GM19467 (cell line): ENCODE data around the gene WDR47.
"Not testable (repeated sequence)": the region's sequence is repeated elsewhere in the genome, so short reads cannot be mapped to it uniquely, and the experiment has no call there.

ENCODE experiments used
- ATAC-seq: cut with Tn5 transposase; IDR thresholded peaks from one replicate; pipeline ENCODE4 v1.9.1; 2021; ENCODE audit warnings: mild to moderate bottlenecking, moderate library complexity; ENCODE audit not compliant: unreplicated experiment

The WDR47 gene

GRCh38 chr1:109056064-109056463, 14.2 kb upstream of the WDR47 start:
- ATAC-seq: no peak

GRCh38 chr1:109052145-109052544, 10.2 kb upstream of the WDR47 start:
- not testable (repeated sequence) for ATAC-seq

- no peak for ATAC-seq
Observed at GRCh38 chr1:109050228-109050995, 8.5 kb upstream of the WDR47 start.

- ATAC-seq: no peak
Observed at GRCh38 chr1:109048335-109048734, 6.4 kb upstream of the WDR47 start.

GRCh38 chr1:109047339-109047738, 5.4 kb upstream of the WDR47 start:
- ATAC-seq: no peak

- no peak for ATAC-seq
Observed at GRCh38 chr1:109046671-109047070, 4.8 kb upstream of the WDR47 start.

GRCh38 chr1:109045595-109045994, 3.7 kb upstream of the WDR47 start:
- no peak for ATAC-seq

GRCh38 chr1:109040989-109041620, 797 bp downstream of the WDR47 start:
- ATAC-seq: peak; percentile 20

- ATAC-seq: no peak
Observed at GRCh38 chr1:109040627-109040988, 1.3 kb downstream of the WDR47 start.

GRCh38 chr1:109034382-109034781, 7.5 kb downstream of the WDR47 start:
- ATAC-seq: no peak

- not testable (repeated sequence) for ATAC-seq
Observed at GRCh38 chr1:109029493-109029892, 12.4 kb downstream of the WDR47 start.

- ATAC-seq: no peak
Observed at GRCh38 chr1:109027841-109028240, 14.1 kb downstream of the WDR47 start.

GRCh38 chr1:109025694-109026093, 16.2 kb downstream of the WDR47 start:
- ATAC-seq: no peak

GRCh38 chr1:109024646-109025045, 17.3 kb downstream of the WDR47 start:
- ATAC-seq: no peak

- no peak for ATAC-seq
Observed at GRCh38 chr1:109020693-109021257, 21.1 kb downstream of the WDR47 start.

- not testable (repeated sequence) for ATAC-seq
Observed at GRCh38 chr1:109017719-109018118, 24.2 kb downstream of the WDR47 start.

- no peak for ATAC-seq
Observed at GRCh38 chr1:109017134-109017533, 24.8 kb downstream of the WDR47 start.

- no peak for ATAC-seq
Observed at GRCh38 chr1:109011335-109011734, 30.6 kb downstream of the WDR47 start.

- not testable (repeated sequence) for ATAC-seq
Observed at GRCh38 chr1:108996622-108997021, 45.3 kb downstream of the WDR47 start.

GRCh38 chr1:108983114-108983513, 58.8 kb downstream of the WDR47 start:
- no peak for ATAC-seq

GRCh38 chr1:108976658-108977057, 65.2 kb downstream of the WDR47 start:
- no peak for ATAC-seq

GRCh38 chr1:108972951-108973350, 69.0 kb downstream of the WDR47 start:
- ATAC-seq: no peak
